ENCODE results near the gene CDT1.
A peak's percentile ranks its signal among the peaks of the same experiment; 100 is the strongest.

Gene CDT1

GRCh38 chr16:88761143-88761534 is 42.5 kb upstream of the CDT1 start:
- H3K27ac ChIP-seq (ENCODE audit: low read depth, low read length): peak overlapping the region; percentile 98
- no peak overlapping the region for H3K4me3 ChIP-seq (ENCODE audit: low read depth in 1 of 2, low read length in 2 of 2)
- H3K9ac ChIP-seq (ENCODE audit: low read length): no peak overlapping the region
- H3K36me3 ChIP-seq (ENCODE audit: insufficient read depth, low read length): peaks cover 13% of the 10 kb centered on the region
- no peaks in the 10 kb centered on the region for H3K27me3 ChIP-seq (ENCODE audit: control insufficient read depth in 1 of 2, insufficient read depth in 2 of 2, low read length in 2 of 2)
- no peaks in the 10 kb centered on the region for H3K9me3 ChIP-seq (ENCODE audit: low read length)
- H3K4me1 ChIP-seq (ENCODE audit: insufficient read depth, low read length): peaks cover 69% of the 10 kb centered on the region

DNA sequence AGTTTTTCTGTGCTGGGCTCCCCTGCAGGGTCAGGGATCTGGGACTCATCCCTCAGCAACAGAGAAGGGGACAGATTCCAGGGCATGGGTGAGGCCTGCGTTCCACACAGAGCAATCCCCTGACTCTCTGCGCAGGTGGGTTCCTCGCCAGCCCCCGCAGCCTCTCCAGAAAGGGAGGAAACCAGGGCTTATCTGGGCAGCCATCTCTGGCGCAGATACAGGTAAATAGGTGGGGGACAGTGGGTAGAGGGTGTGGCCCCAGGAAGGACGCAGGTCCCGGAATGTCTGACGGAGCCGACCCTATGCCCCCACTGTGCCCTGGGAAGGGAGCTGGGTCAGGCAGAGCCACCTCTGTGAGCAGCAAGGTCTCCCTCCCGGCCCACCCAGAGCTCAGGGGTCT is 41.8 kb upstream of the CDT1 start:
- H3K36me3 ChIP-seq (ENCODE audit: insufficient read depth, low read length): peaks cover 13% of the 10 kb centered on the region
- H3K4me3 ChIP-seq (ENCODE audit: low read depth in 1 of 2, low read length in 2 of 2): no peak overlapping the region
- no peaks in the 10 kb centered on the region for H3K27me3 ChIP-seq (ENCODE audit: control insufficient read depth in 1 of 2, insufficient read depth in 2 of 2, low read length in 2 of 2)
- no peaks in the 10 kb centered on the region for H3K9me3 ChIP-seq (ENCODE audit: low read length)
- H3K27ac ChIP-seq (ENCODE audit: low read depth, low read length): peak overlapping the region; percentile 98
- peaks cover 75% of the 10 kb centered on the region for H3K4me1 ChIP-seq (ENCODE audit: insufficient read depth, low read length)
- H3K9ac ChIP-seq (ENCODE audit: low read length): no peak overlapping the region

GRCh38 chr16:88762258-88762870 is 41.2 kb upstream of the CDT1 start:
- Histone ChIP-seq H3K4me3 (ENCODE audit: low read depth in 1 of 2, low read length in 2 of 2) (no peak overlapping the region), H3K9ac (ENCODE audit: low read length) (no peak overlapping the region), H3K36me3 (ENCODE audit: insufficient read depth, low read length) (peaks cover 13% of the 10 kb centered on the region), H3K4me1 (ENCODE audit: insufficient read depth, low read length) (peaks cover 81% of the 10 kb centered on the region), H3K9me3 (ENCODE audit: low read length) (no peaks in the 10 kb centered on the region), H3K27ac (ENCODE audit: low read depth, low read length) (peak overlapping the region; percentile 98), H3K27me3 (ENCODE audit: control insufficient read depth in 1 of 2, insufficient read depth in 2 of 2, low read length in 2 of 2) (no peaks in the 10 kb centered on the region)

GRCh38 chr16:88762941-88763340 is 40.6 kb upstream of the CDT1 start:
- no peaks in the 10 kb centered on the region for H3K27me3 ChIP-seq (ENCODE audit: control insufficient read depth in 1 of 2, insufficient read depth in 2 of 2, low read length in 2 of 2)
- H3K4me1 ChIP-seq (ENCODE audit: insufficient read depth, low read length): peaks cover 81% of the 10 kb centered on the region
- H3K9ac ChIP-seq (ENCODE audit: low read length): no peak overlapping the region
- H3K9me3 ChIP-seq (ENCODE audit: low read length): no peaks in the 10 kb centered on the region
- peak overlapping the region; percentile 98 for H3K27ac ChIP-seq (ENCODE audit: low read depth, low read length)
- no peak overlapping the region for H3K4me3 ChIP-seq (ENCODE audit: low read depth in 1 of 2, low read length in 2 of 2)
- peaks cover 13% of the 10 kb centered on the region for H3K36me3 ChIP-seq (ENCODE audit: insufficient read depth, low read length)

- H3K4me1 ChIP-seq (ENCODE audit: insufficient read depth, low read length): peaks cover 81% of the 10 kb centered on the region
- peaks cover 13% of the 10 kb centered on the region for H3K36me3 ChIP-seq (ENCODE audit: insufficient read depth, low read length)
- H3K4me3 ChIP-seq (ENCODE audit: low read depth in 1 of 2, low read length in 2 of 2): no peak overlapping the region
- no peak overlapping the region for H3K9ac ChIP-seq (ENCODE audit: low read length)
- no peaks in the 10 kb centered on the region for H3K9me3 ChIP-seq (ENCODE audit: low read length)
- peak overlapping the region; percentile 98 for H3K27ac ChIP-seq (ENCODE audit: low read depth, low read length)
- no peaks in the 10 kb centered on the region for H3K27me3 ChIP-seq (ENCODE audit: control insufficient read depth in 1 of 2, insufficient read depth in 2 of 2, low read length in 2 of 2)
Measured at GRCh38 chr16:88763502-88764053, 40.0 kb upstream of the CDT1 start.

GRCh38 chr16:88764080-88764479 is 39.5 kb upstream of the CDT1 start:
- no peak overlapping the region for H3K9ac ChIP-seq (ENCODE audit: low read length)
- H3K36me3 ChIP-seq (ENCODE audit: insufficient read depth, low read length): peaks cover 13% of the 10 kb centered on the region
- H3K9me3 ChIP-seq (ENCODE audit: low read length): no peaks in the 10 kb centered on the region
- H3K4me1 ChIP-seq (ENCODE audit: insufficient read depth, low read length): peaks cover 81% of the 10 kb centered on the region
- peak overlapping the region; percentile 98 for H3K27ac ChIP-seq (ENCODE audit: low read depth, low read length)
- no peak overlapping the region for H3K4me3 ChIP-seq (ENCODE audit: low read depth in 1 of 2, low read length in 2 of 2)
- H3K27me3 ChIP-seq (ENCODE audit: control insufficient read depth in 1 of 2, insufficient read depth in 2 of 2, low read length in 2 of 2): no peaks in the 10 kb centered on the region

GRCh38 chr16:88764913-88765349 is 38.7 kb upstream of the CDT1 start:
- Histone ChIP-seq H3K4me1 (ENCODE audit: insufficient read depth, low read length) (peaks cover 83% of the 10 kb centered on the region), H3K9ac (ENCODE audit: low read length) (no peak overlapping the region), H3K9me3 (ENCODE audit: low read length) (no peaks in the 10 kb centered on the region), H3K27ac (ENCODE audit: low read depth, low read length) (no peak overlapping the region), H3K36me3 (ENCODE audit: insufficient read depth, low read length) (peaks cover 13% of the 10 kb centered on the region), H3K4me3 (ENCODE audit: low read depth in 1 of 2, low read length in 2 of 2) (no peak overlapping the region), H3K27me3 (ENCODE audit: control insufficient read depth in 1 of 2, insufficient read depth in 2 of 2, low read length in 2 of 2) (no peaks in the 10 kb centered on the region)

DNA sequence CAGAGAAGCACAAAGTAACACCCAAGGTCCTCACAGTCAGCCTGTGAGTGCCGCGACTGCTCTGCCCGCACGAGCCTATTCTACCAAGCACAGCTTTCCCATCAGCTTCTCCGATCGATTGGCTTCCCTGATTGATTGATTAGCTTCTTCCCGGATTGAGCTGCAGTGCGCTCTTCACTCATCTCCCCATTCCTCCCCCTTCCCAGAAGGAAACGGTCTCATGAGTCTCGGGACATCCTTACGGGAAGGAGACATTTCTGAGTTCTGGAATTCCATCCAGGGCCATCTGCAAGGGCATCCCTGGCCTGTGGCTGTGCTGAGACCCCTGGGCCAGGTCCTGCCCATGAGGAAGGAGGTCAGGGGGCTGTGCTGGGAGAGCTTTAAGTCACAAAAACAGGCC is 36.6 kb upstream of the CDT1 start:
- no peaks in the 10 kb centered on the region for H3K9me3 ChIP-seq (ENCODE audit: low read length)
- H3K27ac ChIP-seq (ENCODE audit: low read depth, low read length): peak overlapping the region; percentile 95
- no peak overlapping the region for H3K4me3 ChIP-seq (ENCODE audit: low read depth in 1 of 2, low read length in 2 of 2)
- H3K4me1 ChIP-seq (ENCODE audit: insufficient read depth, low read length): peaks cover 85% of the 10 kb centered on the region
- no peaks in the 10 kb centered on the region for H3K27me3 ChIP-seq (ENCODE audit: control insufficient read depth in 1 of 2, insufficient read depth in 2 of 2, low read length in 2 of 2)
- H3K36me3 ChIP-seq (ENCODE audit: insufficient read depth, low read length): peaks cover 13% of the 10 kb centered on the region
- peak overlapping the region; percentile 58 for H3K9ac ChIP-seq (ENCODE audit: low read length)

- H3K9me3 ChIP-seq (ENCODE audit: low read length): no peaks in the 10 kb centered on the region
- H3K36me3 ChIP-seq (ENCODE audit: insufficient read depth, low read length): peaks cover 13% of the 10 kb centered on the region
- H3K27ac ChIP-seq (ENCODE audit: low read depth, low read length): peak overlapping the region; percentile 95
- peak overlapping the region in 1 of 2 donors; percentile 35 for H3K4me3 ChIP-seq (ENCODE audit: low read depth in 1 of 2, low read length in 2 of 2)
- H3K9ac ChIP-seq (ENCODE audit: low read length): peak overlapping the region; percentile 58
- no peaks in the 10 kb centered on the region for H3K27me3 ChIP-seq (ENCODE audit: control insufficient read depth in 1 of 2, insufficient read depth in 2 of 2, low read length in 2 of 2)
- peaks cover 85% of the 10 kb centered on the region for H3K4me1 ChIP-seq (ENCODE audit: insufficient read depth, low read length)
Measured at GRCh38 chr16:88767546-88768070, 36.0 kb upstream of the CDT1 start.

- H3K4me1 ChIP-seq (ENCODE audit: insufficient read depth, low read length): peaks cover 85% of the 10 kb centered on the region
- H3K9ac ChIP-seq (ENCODE audit: low read length): peak overlapping the region; percentile 58
- no peaks in the 10 kb centered on the region for H3K27me3 ChIP-seq (ENCODE audit: control insufficient read depth in 1 of 2, insufficient read depth in 2 of 2, low read length in 2 of 2)
- peak overlapping the region in 1 of 2 donors; percentile 35 for H3K4me3 ChIP-seq (ENCODE audit: low read depth in 1 of 2, low read length in 2 of 2)
- H3K9me3 ChIP-seq (ENCODE audit: low read length): no peaks in the 10 kb centered on the region
- H3K27ac ChIP-seq (ENCODE audit: low read depth, low read length): peak overlapping the region; percentile 95
- peaks cover 7% of the 10 kb centered on the region for H3K36me3 ChIP-seq (ENCODE audit: insufficient read depth, low read length)
Measured at GRCh38 chr16:88768071-88768783, 35.4 kb upstream of the CDT1 start.

GRCh38 chr16:88769617-88770460 is 33.8 kb upstream of the CDT1 start:
- Histone ChIP-seq H3K4me1 (ENCODE audit: insufficient read depth, low read length) (peaks cover 94% of the 10 kb centered on the region), H3K36me3 (ENCODE audit: insufficient read depth, low read length) (no peaks in the 10 kb centered on the region), H3K4me3 (ENCODE audit: low read depth in 1 of 2, low read length in 2 of 2) (peak overlapping the region in 1 of 2 donors; percentile 49), H3K9me3 (ENCODE audit: low read length) (no peaks in the 10 kb centered on the region), H3K27me3 (ENCODE audit: control insufficient read depth in 1 of 2, insufficient read depth in 2 of 2, low read length in 2 of 2) (no peaks in the 10 kb centered on the region), H3K27ac (ENCODE audit: low read depth, low read length) (peak overlapping the region; percentile 95), H3K9ac (ENCODE audit: low read length) (peak overlapping the region; percentile 49)
